NCI-H1092 treated with DMSO at 0.1 percent for 48 hours (cell line): ENCODE results near the gene ADAMTSL5.
"Not testable (repeated sequence)": the region's sequence is repeated elsewhere in the genome, so short reads cannot be mapped to it uniquely, and the experiment has no call there.

Experiments
- DNase-seq: peaks from one replicate; lab custom pipeline; 2025; lab: John Stamatoyannopoulos, UW

Gene ADAMTSL5

DNA sequence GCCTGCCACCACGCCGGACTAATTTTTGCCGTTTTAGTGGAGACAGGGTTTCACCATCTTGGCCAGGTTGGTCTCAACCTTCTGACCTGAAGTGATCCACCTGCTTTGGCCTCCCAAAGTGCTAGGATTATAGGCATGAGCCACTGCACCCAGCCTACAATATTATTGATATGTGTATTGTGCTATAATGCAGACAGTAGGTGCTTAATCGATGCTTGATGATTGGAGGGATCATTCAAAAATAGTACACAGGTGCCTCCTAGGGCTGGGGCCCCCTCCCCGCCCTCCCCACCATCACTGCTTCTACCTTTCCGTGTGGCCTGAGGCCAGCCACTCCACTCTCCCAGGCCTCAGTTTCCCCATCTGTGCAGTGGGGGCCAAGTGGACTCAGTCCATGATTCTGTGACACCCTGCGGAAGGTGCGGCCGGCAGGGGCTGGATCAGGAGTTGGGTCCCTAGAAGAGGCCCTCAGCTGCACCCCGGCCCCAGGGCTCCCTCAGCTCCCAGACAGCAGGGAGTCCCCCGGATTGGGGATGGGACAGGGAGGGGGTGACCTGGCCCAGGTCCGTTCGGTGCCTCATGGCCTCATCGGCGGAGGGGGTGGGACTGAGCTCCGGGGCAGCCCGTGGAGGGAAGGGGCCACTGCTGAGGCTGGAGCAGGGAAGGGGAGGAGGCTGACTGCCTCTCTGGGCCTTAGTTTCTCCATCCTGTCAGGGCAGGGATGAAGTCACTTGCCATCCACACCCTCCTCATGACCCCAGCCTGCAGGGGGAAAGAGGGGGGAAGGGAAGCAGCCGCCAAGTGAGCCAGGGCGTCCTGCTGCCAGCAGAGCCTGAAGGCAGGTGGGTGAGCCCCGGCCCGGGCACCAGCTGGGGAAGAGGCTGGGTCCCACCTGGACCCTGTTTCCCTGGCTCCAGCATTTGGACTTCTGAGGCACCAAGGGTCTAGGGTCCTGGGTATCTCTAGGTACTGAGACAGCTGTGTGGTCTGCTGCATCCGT lies 1.2 kb downstream of the ADAMTSL5 start:
- no peak for DNase-seq

DNA sequence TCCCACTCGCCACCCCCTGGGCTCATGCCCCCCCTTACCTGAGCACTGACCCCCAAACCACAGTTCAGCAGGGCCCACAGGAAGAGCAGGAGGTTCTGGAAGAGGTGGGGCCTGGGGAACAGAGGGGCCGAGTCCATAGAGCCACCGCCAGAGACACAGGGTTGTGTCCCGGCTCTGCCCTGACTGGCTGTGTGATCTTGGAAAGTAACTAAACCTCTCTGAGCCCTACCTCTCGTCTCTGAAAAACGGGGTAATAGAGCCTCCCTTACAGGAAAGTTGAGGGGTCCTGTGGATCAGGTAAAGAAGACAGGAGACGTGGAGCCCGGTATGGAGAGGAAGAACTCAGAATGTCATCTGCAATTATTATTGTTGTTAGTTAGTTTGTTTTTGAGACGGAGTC lies 2.0 kb downstream of the ADAMTSL5 start:
- DNase-seq, result no peak

- no peak for DNase-seq
Measured at GRCh38 chr19:1510442-1510806, 2.4 kb downstream of the ADAMTSL5 start.

DNA sequence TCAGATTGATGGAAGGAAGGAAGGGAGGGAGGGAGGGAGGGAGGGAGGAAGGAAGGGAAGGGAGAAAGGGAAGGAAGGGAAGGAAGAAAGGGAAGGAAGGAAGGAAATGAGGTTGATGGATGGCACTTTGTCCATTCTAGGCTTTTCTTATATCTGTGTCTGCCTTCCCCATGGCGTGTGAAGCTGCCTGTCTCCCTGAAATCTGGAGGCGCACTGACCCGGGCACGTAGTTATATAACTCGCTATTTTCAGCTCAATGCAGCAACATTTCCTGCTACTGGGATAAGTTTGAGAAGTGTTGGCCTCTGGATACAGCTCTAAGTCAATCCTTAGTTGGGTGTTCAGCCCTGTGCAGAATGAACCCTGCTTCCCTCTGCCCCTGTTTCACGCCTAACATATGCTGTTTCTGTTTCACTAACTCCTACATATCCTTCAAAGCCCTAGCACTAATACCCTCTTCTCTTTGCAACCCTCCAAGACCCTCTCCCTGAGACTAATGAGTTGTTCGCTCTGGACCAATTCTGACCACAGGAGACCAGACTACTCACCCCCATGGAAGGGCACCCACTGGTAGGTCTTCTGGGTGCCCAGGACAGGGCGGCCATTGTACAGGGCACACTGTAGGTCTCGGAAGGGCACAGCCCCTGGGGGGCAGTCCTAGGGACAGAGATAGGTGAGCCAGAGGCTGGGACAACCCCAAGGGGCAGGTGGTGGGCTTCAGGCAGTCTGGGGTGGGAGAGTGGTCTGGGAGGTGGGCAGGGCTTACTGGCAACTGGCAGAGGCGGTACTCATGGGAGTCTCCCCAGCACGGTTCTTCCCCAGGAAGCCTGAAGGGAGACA lies 3.0 kb downstream of the ADAMTSL5 start:
- no peak for DNase-seq

GRCh38 chr19:1508507-1508856 lies 4.3 kb downstream of the ADAMTSL5 start:
- DNase-seq, result no peak

DNA sequence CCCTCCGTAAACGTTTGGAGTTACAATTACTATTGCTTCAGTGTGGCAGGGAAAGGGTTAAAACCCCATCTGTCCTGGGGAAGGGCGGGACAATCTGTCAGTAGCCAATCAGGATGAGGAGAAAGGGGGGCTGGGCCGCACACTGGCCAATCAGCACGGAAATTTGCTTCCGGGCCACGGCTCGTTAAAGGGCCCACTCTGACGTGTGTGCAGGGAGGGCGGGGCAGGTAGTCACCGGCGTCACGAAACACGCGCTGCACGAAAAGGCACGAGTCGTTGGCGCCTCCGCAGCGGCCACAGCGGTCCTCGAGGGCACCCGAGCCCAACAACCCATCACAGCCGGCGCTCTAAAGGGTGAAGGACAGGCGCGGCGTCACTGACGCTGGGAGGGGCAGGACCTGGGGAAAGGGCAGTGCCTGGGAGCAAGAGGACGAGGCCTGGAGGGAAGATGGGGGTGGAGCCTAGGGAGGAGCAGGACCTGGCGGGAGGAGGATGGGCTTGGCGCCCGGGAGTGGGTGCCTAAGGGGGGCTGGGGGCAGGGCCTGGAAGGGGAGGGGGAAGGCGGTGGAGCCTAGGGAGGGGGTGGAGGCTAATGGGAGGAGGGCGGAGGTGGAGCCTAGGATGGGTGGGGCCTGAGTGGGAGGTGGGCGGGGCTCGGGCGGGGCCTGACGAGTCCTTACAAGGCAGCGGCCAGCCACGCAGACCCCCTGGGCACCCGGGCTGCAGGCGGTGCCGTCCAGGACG lies 4.9 kb downstream of the ADAMTSL5 start:
- peak; percentile 95 for DNase-seq

GRCh38 chr19:1507192-1507660 lies 5.6 kb downstream of the ADAMTSL5 start:
- no peak for DNase-seq

DNA sequence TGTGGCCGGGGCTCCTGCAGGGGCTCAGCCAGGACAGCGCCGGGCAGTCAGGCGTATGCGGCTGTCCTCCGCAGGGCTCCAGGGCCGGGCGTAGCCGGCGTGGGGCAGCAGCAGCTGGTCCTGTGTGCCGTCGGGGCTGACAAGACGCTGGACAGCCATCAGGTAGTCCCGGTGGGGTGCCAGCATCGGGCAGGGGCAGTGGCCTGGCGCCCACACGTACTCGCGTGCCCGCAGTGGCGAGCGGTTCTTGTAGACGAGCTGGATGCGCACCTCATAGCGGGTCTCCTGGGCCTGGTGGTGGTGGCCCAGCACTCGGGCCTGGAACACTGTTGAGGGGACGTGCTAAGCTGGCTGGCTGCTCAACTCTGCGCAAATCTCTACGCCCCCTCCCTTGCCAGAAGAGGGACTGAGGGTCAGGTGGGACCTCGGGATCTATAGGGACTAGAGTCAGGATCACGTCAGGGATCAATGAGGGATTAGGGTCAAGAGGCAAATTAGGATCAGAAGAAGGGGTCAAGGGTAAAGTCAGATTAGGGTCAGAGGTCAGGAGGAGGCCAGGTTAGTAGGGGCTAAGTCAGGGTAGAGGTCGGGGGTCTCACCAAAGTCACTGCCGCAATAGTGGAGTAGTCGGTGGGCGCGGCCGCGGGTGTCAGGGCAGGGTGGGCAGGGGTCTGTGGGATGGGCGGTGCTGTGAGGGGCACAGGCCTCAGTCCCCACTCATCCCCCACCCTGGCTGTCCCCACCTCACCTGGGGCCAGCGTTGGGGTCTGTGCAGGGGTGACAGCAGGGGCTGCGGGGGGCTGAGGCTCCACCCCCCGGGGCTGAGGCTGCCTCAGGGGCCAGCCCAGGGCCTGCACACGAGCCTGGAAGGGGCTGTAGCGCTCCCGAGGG lies 6.6 kb downstream of the ADAMTSL5 start:
- no peak for DNase-seq

DNA sequence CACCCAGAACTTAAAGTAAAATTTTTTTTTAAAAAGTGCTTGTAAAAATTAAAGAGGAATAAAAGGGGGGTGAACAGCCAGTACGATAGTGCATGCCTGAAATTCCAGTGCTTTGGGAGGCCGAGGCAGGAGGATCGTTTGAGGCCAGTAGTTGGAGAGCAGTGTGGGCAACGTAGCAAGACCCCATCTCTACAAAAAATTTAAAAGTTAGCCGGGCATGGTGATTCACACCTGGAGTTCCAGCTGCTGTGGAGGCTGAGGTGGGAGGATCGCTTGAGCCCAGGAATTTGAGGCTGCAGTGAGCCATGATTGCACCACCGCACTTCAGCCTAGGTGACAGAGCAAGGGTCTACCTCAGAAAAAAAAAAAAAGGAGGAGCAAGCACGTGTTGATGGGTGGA lies 7.8 kb downstream of the ADAMTSL5 start:
- DNase-seq, result no peak

DNA sequence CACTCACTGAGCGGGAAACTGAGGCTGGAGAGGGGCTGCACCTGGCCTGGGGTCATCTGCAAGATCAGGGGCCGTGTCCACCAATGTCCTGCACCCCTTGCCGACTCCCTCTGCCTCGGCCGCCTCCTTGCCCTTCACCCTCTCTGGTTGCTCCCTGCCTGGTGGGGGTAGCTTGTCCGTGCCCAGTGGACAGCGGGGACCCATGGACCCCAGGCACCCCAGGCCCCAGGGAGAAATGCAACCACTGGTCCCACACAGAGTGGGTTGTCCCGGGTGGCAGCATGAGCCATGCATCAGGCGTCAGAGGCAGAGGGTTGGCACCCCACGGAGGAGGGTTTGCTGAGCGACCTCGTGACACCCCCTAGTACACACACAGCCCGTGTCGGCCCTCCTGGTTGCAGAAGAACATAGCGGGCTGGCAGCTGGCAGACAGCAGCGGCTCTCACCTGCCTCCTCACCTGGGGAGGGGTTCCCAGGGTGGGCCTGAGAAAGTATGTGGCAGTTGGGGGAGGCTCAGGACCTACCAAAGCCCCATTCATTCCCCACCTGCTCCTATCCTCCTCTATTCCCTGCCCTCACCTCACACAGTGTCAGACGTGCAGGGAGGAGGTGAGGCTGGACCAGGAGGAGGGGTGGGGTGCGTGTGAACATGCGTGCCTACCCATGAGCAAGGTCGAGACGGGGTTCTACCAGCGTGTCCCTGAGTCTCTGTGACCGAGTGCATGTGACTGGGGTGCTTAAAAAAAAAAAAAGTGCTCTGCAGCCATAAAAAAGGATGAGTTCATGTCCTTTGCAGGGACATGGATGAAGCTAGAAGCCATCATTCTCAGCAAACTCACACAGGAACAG lies 8.7 kb downstream of the ADAMTSL5 start:
- DNase-seq, result no peak

- DNase-seq, result no peak
Measured at GRCh38 chr19:1503089-1503924, 9.5 kb downstream of the ADAMTSL5 start.

DNA sequence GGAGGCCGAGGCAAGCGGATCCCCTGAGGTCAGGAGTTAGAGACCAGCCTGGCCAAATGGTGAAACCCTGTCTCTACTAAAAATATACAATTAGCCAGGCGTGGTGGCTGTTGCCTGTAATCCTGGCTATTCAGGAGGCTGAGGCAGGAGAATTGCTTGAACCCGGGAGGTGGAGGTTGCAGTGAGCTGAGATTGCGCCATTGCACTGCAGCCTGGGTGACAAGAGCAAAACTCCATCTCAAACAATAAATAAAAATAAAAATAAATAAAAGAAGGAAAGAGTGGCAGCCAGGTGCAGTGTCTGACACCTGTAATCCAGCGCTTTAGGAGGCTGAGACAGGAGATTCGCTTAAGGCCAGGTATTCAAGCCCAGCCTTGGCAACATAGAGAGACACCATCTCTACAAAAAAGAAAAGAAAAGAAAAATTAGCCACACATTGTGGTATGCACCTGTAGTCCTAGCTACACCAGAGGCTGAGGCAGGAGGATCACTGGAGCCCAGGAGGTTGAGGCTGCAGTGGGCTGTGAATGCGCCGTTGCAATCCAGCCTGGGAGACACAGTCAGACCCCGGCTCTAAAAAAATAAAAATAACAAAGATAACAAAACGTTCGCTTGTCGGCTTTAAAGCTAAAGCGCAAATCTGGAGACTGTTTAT lies 10.3 kb downstream of the ADAMTSL5 start:
- DNase-seq, result no peak

DNA sequence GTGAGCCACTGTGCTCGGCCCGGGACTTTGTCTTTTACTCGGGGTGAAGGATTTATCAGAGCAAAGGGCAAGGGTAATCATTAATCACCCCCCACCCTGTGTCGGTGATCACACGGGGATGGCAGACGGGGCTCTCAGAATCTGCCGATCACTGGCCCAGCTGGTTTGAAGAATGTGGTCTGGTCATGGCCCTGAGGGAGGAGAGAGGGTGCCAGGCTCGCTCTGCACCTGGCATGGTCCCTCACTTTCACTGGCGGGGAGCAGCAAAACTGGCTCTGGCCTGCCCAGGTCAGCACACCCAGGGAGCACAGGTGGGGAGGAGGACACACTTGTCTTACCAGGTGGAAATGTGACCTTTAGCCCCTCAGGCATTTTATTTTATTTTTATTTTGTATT lies 11.6 kb downstream of the ADAMTSL5 start:
- DNase-seq, result no peak

- not testable (repeated sequence) for DNase-seq
Measured at GRCh38 chr19:1499231-1499630, 13.6 kb downstream of the ADAMTSL5 start.

DNA sequence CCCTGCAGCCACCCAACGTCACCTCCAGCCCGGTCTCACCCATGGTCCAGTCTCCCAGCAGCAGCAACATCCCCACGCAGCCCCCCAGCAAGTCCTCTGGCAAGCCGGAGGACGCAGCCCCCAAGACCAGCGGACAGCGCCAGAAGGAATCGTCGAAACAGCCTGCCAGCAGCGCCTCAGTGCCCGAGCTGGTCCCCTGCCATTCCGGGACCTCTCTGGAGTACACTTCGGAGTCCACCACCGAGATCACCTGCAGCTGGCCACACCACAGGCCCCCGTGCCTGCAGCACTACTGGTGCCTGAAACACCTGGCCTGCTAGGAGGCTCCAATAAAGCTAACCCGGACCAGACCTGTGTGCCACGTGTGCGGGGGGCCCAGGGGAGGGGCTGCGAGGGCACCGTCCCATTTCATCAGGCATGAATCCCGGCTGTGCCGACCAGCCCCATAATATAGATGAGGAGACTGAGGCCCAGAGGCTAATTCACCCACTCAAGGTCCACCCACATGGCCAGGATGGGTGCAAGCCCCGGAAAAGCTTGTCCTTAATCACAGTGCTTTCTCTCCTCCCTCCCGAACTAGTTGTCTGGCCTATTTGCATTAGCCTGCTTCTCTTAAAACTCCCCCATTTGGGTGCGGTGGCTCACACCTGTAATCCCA lies 15.1 kb downstream of the ADAMTSL5 start:
- no peak for DNase-seq

DNA sequence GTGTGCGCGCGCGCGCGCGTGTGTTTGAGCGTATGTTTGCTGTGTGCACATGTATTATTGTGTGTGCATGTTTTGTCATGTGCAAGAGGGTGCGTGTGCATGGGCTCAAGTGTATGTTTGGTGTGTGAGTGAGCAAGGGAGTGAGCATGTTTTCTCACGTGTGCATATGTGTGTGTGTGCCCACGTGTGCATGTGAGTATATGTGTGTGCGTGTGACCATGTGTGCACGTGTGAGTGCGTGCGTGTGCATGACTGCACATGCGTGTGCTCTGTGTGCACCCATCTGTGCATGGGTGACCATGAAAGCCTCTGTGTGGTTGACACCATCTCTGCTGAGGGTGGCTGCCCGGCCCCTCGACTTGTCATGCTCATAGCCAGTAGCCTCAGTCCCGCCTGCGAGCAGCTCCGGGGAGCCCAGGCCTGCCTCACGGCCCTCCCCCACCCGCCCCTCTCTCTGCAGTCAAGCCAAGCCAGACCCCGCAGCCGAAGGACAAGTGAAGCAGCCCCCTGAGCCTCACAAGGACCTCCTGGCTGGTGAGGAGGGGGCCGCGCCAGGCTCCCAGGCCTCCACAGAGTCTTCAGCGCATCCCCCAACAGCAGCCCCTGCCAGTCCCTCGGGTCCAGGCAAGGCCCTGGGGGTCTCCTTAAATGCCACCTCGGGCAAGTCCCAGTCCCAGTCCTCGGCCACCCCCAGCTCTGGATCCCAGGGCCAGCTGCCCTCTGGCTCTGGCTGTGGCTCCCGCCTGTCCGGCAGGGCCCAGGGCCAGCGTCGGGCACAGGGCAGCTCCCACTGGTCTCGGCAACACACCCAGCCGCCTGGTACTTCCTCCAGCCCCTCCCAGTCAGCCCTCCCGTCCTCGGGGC lies 15.9 kb downstream of the ADAMTSL5 start:
- no peak for DNase-seq
